H1 (cell line): ENCODE results near the gene NUDCD2.

Source experiments
- BACH1 ChIP-seq: IDR thresholded peaks from 2 replicates; pipeline ENCODE4 v1.6.1; 2012; ENCODE audit warnings: low read length, improper control_type of control experiment
- BCL11A ChIP-seq, 2 experiments: IDR thresholded peaks; one replicate each; pipeline ENCODE4 v1.6.1; 2011; ENCODE audit warnings: low read depth in 2 of 2, low read length in 2 of 2, mild to moderate bottlenecking in 2 of 2
- CTCF ChIP-seq, 3 experiments: IDR thresholded peaks; 1 replicate in 2 of 3; 2 replicates in 1 of 3; pipeline versions ENCODE4 v1.5.1 to v1.6.1; 2011; ENCODE audit warnings: low read length in 3 of 3, mild to moderate bottlenecking in 3 of 3, inconsistent platforms in 2 of 3, low read depth in 1 of 3, moderate library complexity in 1 of 3; ENCODE audit not compliant: insufficient read depth in 1 of 3; ENCODE audit errors: control extremely low read depth in 1 of 3
- EZH2 ChIP-seq: fragments of 200-600 bp; sonication (generic); IDR thresholded peaks from 2 replicates; pipeline ENCODE4 v1.7.1; 2012; ENCODE audit warnings: low read depth, mild to moderate bottlenecking, moderate library complexity, low read length, inconsistent platforms; ENCODE audit not compliant: severe bottlenecking
- HDAC6 ChIP-seq: IDR thresholded peaks from one replicate; pipeline ENCODE4 v1.7.1; 2012; ENCODE audit warnings: low read depth, mild to moderate bottlenecking, inconsistent platforms, low read length, moderate library complexity
- MAX ChIP-seq: IDR thresholded peaks from 2 replicates; pipeline ENCODE4 v1.6.1; 2012; ENCODE audit warnings: inconsistent platforms
- PHF8 ChIP-seq: fragments of 200-600 bp; sonication (generic); conservative IDR thresholded peaks from 2 replicates; pipeline ENCODE4 v1.7.1; 2012; ENCODE audit warnings: low read depth, mild to moderate bottlenecking, inconsistent platforms, low read length, moderate library complexity
- POLR2A ChIP-seq, 2 experiments: IDR thresholded peaks; 1 replicate in 1 of 2; 2 replicates in 1 of 2; pipeline ENCODE4 v1.6.1; 2011; ENCODE audit warnings: low read depth in 2 of 2, low read length in 2 of 2, mild to moderate bottlenecking in 2 of 2; ENCODE audit errors: control extremely low read depth in 1 of 2
- POLR2AphosphoS5 ChIP-seq: IDR thresholded peaks from 2 replicates; pipeline ENCODE4 v1.6.1; 2011; ENCODE audit warnings: low read depth, low read length
- RAD21 ChIP-seq, 2 experiments: IDR thresholded peaks in 1 of 2; conservative IDR thresholded peaks in 1 of 2; 2 replicates each; pipeline ENCODE4 v1.6.1; 2011; ENCODE audit warnings: low read depth in 2 of 2, low read length in 2 of 2, improper control_type of control experiment in 1 of 2, inconsistent platforms in 1 of 2, mild to moderate bottlenecking in 1 of 2, moderate library complexity in 1 of 2
- RNF2 ChIP-seq: fragments of 200-900, 300-1000 bp; sonication (generic); IDR thresholded peaks from 2 replicates; pipeline ENCODE4 v1.7.1; 2016; ENCODE audit warnings: borderline replicate concordance, low read depth, mild to moderate bottlenecking, antibody characterized with exemption, low read length; ENCODE audit not compliant: poor library complexity, severe bottlenecking; ENCODE audit errors: missing control alignments
- TAF1 ChIP-seq: IDR thresholded peaks from 2 replicates; pipeline ENCODE4 v1.6.1; 2011; ENCODE audit warnings: mild to moderate bottlenecking, low read depth, low read length
- YY1 ChIP-seq: IDR thresholded peaks from 2 replicates; pipeline ENCODE4 v1.6.1; 2011; ENCODE audit warnings: low read depth, mild to moderate bottlenecking, low read length
- ZNF274 ChIP-seq: IDR thresholded peaks from 2 replicates; pipeline ENCODE4 v1.7.0; 2012; ENCODE audit warnings: low read length, borderline replicate concordance; ENCODE audit errors: extremely low read depth

- TF ChIP-seq BACH1 (no peak), EZH2 (no peak), PHF8 (no peak), RAD21 (IDR thresholded peaks at IDR 0.05 in 1 of 2, conservative IDR thresholded peaks at IDR 0.05 in 1 of 2; ENCODE audit: low read depth in 2 of 2, low read length in 2 of 2) (no peak), MAX (no peak), RNF2 (no peak), CTCF (IDR thresholded peaks at IDR 0.05; ENCODE audit: control extremely low read depth in 1 of 3, insufficient read depth in 1 of 3, low read depth in 1 of 3, low read length in 3 of 3) (no peak), POLR2A (IDR thresholded peaks at IDR 0.05; ENCODE audit: control extremely low read depth in 1 of 2, low read depth in 2 of 2, low read length in 2 of 2) (no peak), TAF1 (no peak), HDAC6 (no peak), BCL11A (IDR thresholded peaks at IDR 0.05; ENCODE audit: low read depth in 2 of 2, low read length in 2 of 2) (no peak), YY1 (no peak), ZNF274 (no peak), POLR2AphosphoS5 (no peak)
Measured at GRCh38 chr5:163407034-163407655, 52.8 kb downstream of the NUDCD2 start.
